ENCODE results near the gene ATAT1. TPM values are rescaled to one million over a fixed set of nuclear protein-coding genes. Genes with fewer than 3 reads are reported as not detected.

The ATAT1 gene
- total and polyA plus RNA-seq, 2 of the 13 experiments (the other 11 are each of a cell fraction or from before 2014, with no cell fraction given): 9.2 to 23.6 TPM

DNA sequence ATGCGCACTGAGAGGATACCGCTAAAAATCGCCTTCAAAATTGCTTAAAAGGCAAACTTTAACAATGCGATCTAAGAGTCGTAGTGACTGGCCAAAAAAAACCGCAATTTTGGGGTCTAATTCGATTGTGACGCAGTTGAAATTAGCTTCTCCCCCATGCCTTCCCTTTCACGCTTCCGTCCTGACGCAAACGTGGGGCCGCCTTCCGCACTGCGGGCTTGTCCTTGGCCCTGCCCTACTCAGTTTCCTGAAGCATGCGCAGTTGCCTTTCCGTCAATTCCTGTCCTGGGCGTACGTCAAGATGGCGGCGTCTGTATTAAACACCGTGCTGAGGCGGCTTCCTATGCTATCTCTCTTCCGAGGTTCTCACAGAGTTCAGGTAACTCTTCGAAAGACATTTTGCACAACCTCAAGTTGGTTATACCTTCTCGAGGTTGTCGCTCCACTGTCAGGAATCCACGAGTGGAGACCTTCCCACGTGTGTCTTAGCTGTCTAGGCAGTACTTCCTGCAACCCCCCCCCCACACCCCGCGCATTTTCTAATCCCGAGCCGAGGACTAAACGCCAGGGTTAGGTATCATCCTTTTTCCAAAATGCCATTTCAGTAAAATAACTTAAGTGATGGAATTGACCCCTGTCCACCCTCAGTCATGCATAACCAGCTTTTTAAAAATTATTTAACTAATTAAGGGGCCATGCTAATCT, 9.0 kb upstream of the ATAT1 start, which contains the start of gene MRPS18B (continued):
- TF ChIP-seq, protein P1, sequence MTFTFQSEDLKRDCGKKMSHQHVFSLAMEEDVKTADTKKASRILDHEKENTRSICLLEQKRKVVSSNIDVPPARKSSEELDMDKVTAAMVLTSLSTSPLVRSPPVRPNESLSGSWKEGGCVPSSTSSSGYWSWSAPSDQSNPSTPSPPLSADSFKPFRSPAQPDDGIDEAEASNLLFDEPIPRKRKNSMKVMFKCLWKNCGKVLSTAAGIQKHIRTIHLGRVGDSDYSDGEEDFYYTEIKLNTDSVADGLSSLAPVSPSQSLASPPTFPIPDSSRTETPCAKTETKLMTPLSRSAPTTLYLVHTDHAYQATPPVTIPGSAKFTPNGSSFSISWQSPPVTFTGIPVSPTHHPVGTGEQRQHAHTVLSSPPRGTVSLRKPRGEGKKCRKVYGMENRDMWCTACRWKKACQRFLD (CRISPR knock-in tag; IDR thresholded peaks at IDR 0.05; ENCODE audit: borderline replicate concordance): 0 out of 2 replicates have a peak, but pooled peaks have one; percentile 46
- TF ChIP-seq IRX3 (CRISPR knock-in tag; IDR thresholded peaks at IDR 0.05; ENCODE audit: borderline replicate concordance, low read depth): peak; percentile 78; the same call in 1 of the 2 replicates
- TF ChIP-seq ZNF709 (CRISPR knock-in tag; IDR thresholded peaks at IDR 0.05): no peak
- no peak for TF ChIP-seq HHEX (CRISPR knock-in tag; IDR thresholded peaks at IDR 0.05)
- TF ChIP-seq PHF20 (CRISPR knock-in tag; IDR thresholded peaks at IDR 0.05): peak; percentile 83
- peak; percentile 87 to 95 for TF ChIP-seq POLR2A (IDR thresholded peaks at IDR 0.05; ENCODE audit: insufficient read depth in 1 of 2, low read depth in 2 of 2, low read length in 2 of 2)
- TF ChIP-seq ZNF496 (CRISPR knock-in tag; IDR thresholded peaks at IDR 0.05; ENCODE audit: insufficient replicate concordance): no peak
- no peak for TF ChIP-seq FOSL2 (CRISPR knock-in tag; IDR thresholded peaks at IDR 0.05)
- no peak for TF ChIP-seq ZNF557 (CRISPR knock-in tag; IDR thresholded peaks at IDR 0.05)
- TF ChIP-seq MAX (IDR thresholded peaks at IDR 0.05): peak; percentile 79
- TF ChIP-seq ZZZ3 (CRISPR knock-in tag; IDR thresholded peaks at IDR 0.05; ENCODE audit: borderline replicate concordance): no peak
- TF ChIP-seq NR3C1 (CRISPR knock-in tag; IDR thresholded peaks at IDR 0.05): no peak
- no peak for TF ChIP-seq SMAD9 (CRISPR knock-in tag; IDR thresholded peaks at IDR 0.05)
- TF ChIP-seq ZFP1 (CRISPR knock-in tag; IDR thresholded peaks at IDR 0.05): no peak
- TF ChIP-seq JARID2 (CRISPR knock-in tag; IDR thresholded peaks at IDR 0.05; ENCODE audit: insufficient replicate concordance): peak; percentile 83
- no peak for TF ChIP-seq ZNF556 (CRISPR knock-in tag; IDR thresholded peaks at IDR 0.05; ENCODE audit: borderline replicate concordance)
- TF ChIP-seq SRSF1 (optimal IDR thresholded peaks at IDR 0.05; ENCODE audit: low read depth, low read length): peak; percentile 61
- TF ChIP-seq, protein P2, sequence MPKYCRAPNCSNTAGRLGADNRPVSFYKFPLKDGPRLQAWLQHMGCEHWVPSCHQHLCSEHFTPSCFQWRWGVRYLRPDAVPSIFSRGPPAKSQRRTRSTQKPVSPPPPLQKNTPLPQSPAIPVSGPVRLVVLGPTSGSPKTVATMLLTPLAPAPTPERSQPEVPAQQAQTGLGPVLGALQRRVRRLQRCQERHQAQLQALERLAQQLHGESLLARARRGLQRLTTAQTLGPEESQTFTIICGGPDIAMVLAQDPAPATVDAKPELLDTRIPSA (CRISPR knock-in tag; IDR thresholded peaks at IDR 0.05; ENCODE audit: borderline replicate concordance): no peak
- no peak for TF ChIP-seq PAX8 (CRISPR knock-in tag; IDR thresholded peaks at IDR 0.05; ENCODE audit: borderline replicate concordance)
- TF ChIP-seq PBX2 (CRISPR knock-in tag; IDR thresholded peaks at IDR 0.05): 0 out of 2 replicates have a peak, but pooled peaks have one; percentile 9
- no peak for TF ChIP-seq ZSCAN30 (CRISPR knock-in tag; IDR thresholded peaks at IDR 0.05)
- TF ChIP-seq ZNF660 (CRISPR knock-in tag; IDR thresholded peaks at IDR 0.05; ENCODE audit: borderline replicate concordance, low read depth): no peak
- no peak for TF ChIP-seq ZFP36 (IDR thresholded peaks at IDR 0.05; ENCODE audit: borderline replicate concordance, low read depth, low read length, partially characterized antibody)
- 0 out of 2 replicates have a peak, but pooled peaks have one; percentile 87 for TF ChIP-seq ZNF713 (CRISPR knock-in tag; IDR thresholded peaks at IDR 0.05)
- TF ChIP-seq HIC2 (CRISPR knock-in tag; IDR thresholded peaks at IDR 0.05; ENCODE audit: low read depth): peak; percentile 17; the same call in 1 of the 2 replicates
- TF ChIP-seq YEATS2 (CRISPR knock-in tag; IDR thresholded peaks at IDR 0.05; ENCODE audit: borderline replicate concordance): no peak; the same call in 1 of the 2 replicates
- TF ChIP-seq TCF7 (IDR thresholded peaks at IDR 0.05; ENCODE audit: low read depth): no peak
